SK-N-SH (cell line): ENCODE data around the gene DGKH. TPM values are rescaled to one million over a fixed set of nuclear protein-coding genes. Genes with fewer than 3 reads are reported as not detected.

Experiments used
- CTCF ChIA-PET: fragments of 300-600, 350-600 bp; formaldehyde crosslinking; extraction: SDS; loops from one replicate; lab custom pipeline; 2021; lab: Yijun Ruan, JAX
- POLR2A ChIA-PET: fragments of 350-600 bp; sonication (Branson Sonifier 250); formaldehyde crosslinking; extraction: SDS; loops from one replicate; lab custom pipeline; 2020; ENCODE audit warnings: antibody characterized with exemption, inconsistent platforms; lab: Yijun Ruan, JAX
- DNase-seq: peaks from one replicate; pipeline ENCODE4 v3.0.0; 2012
- H2AFZ ChIP-seq: fragments of 200-600 bp; sonication (generic); 2 replicates; pipeline ENCODE4 v1.8.1; 2016; ENCODE audit warnings: antibody characterized with exemption, mild to moderate bottlenecking, low read depth
- H3F3A ChIP-seq: fragments of 200-600 bp; sonication (generic); replicated peaks from 2 replicates; pipeline ENCODE3; 2016; ENCODE audit warnings: antibody characterized with exemption, mild to moderate bottlenecking; ENCODE audit not compliant: insufficient read depth
- H3K27ac ChIP-seq, 2 experiments: fragments of 200-500 bp in 1 of 2; fragments of 200-600 bp in 1 of 2; sonication (Bioruptor generic) in 1 of 2; sonication (generic), shearing (Covaris generic) in 1 of 2; 2 replicates each; pipeline versions ENCODE4 v1.5.1 to v1.6.1; 2014 to 2016; ENCODE audit warnings: low read depth in 2 of 2, inconsistent platforms in 1 of 2, low read length in 1 of 2, mild to moderate bottlenecking in 1 of 2, mixed read lengths in 1 of 2
- H3K27me3 ChIP-seq: fragments of 200-600 bp; sonication (generic), shearing (Covaris generic); 2 replicates; pipeline ENCODE4 v1.6.1; 2016; ENCODE audit warnings: mixed run types; ENCODE audit not compliant: insufficient read depth
- H3K36me3 ChIP-seq, 2 experiments: fragments of 200-500 bp in 1 of 2; fragments of 200-600 bp in 1 of 2; sonication (Bioruptor generic) in 1 of 2; sonication (generic) in 1 of 2; replicated peaks in 1 of 2; 2 replicates each; pipeline versions ENCODE3 to v1.5.1; 2014 to 2016; ENCODE audit warnings: low read length in 1 of 2, mild to moderate bottlenecking in 1 of 2; ENCODE audit not compliant: insufficient read depth in 2 of 2, control insufficient read depth in 1 of 2
- H3K4me1 ChIP-seq, 2 experiments: fragments of 200-500 bp in 1 of 2; fragments of 200-600 bp in 1 of 2; sonication (Bioruptor generic) in 1 of 2; sonication (generic), shearing (Covaris generic) in 1 of 2; 2 replicates each; pipeline versions ENCODE4 v1.5.1 to v1.6.1; 2014 to 2016; ENCODE audit warnings: low read depth in 1 of 2, low read length in 1 of 2, mixed run types in 1 of 2; ENCODE audit not compliant: insufficient read depth in 2 of 2, control insufficient read depth in 1 of 2
- H3K4me2 ChIP-seq: fragments of 200-600 bp; sonication (generic), shearing (Covaris generic); 2 replicates; pipeline ENCODE4 v1.6.1; 2017; ENCODE audit warnings: mixed run types
- H3K4me3 ChIP-seq, 2 experiments: fragments of 200-500 bp in 1 of 2; fragments of 200-600 bp in 1 of 2; sonication (Bioruptor generic) in 1 of 2; sonication (generic), shearing (Covaris generic) in 1 of 2; 2 replicates each; pipeline versions ENCODE4 v1.5.1 to v1.8.1; 2014 to 2016; ENCODE audit warnings: low read depth in 2 of 2, inconsistent platforms in 1 of 2, low read length in 1 of 2, mild to moderate bottlenecking in 1 of 2, mixed read lengths in 1 of 2, moderate library complexity in 1 of 2
- H3K79me2 ChIP-seq: fragments of 200-600 bp; sonication (generic); 2 replicates; pipeline ENCODE4 v1.8.1; 2017; ENCODE audit warnings: mild to moderate bottlenecking; ENCODE audit not compliant: insufficient read depth
- H3K9ac ChIP-seq: fragments of 200-600 bp; sonication (generic); 2 replicates; pipeline ENCODE4 v1.6.1; 2017; ENCODE audit warnings: mixed run types
- H3K9me2 ChIP-seq: fragments of 200-600 bp; sonication (generic); 2 replicates; pipeline ENCODE4 v1.6.1; 2017; ENCODE audit warnings: mixed run types
- H3K9me3 ChIP-seq: fragments of 200-600 bp; sonication (generic); 2 replicates; pipeline ENCODE4 v1.6.1; 2017; ENCODE audit warnings: mixed run types, mild to moderate bottlenecking, moderate library complexity
- H4K20me1 ChIP-seq: fragments of 200-600 bp; sonication (generic); 2 replicates; pipeline ENCODE4 v1.6.1; 2017; ENCODE audit warnings: mild to moderate bottlenecking, mixed run types; ENCODE audit not compliant: insufficient read depth
- CHD2 ChIP-seq: fragments of 150-350 bp; IDR thresholded peaks from 2 replicates; pipeline ENCODE4 v1.6.1; 2018; ENCODE audit warnings: low read length; ENCODE audit not compliant: partially characterized antibody
- EP300 ChIP-seq, 2 experiments: IDR thresholded peaks; 2 replicates each; pipeline versions ENCODE4 v1.4.0 to v1.6.1; 2012; ENCODE audit warnings: borderline replicate concordance in 1 of 2, low read depth in 1 of 2, low read length in 1 of 2
- EZH2phosphoT487 ChIP-seq: fragments of 200-600 bp; sonication (generic); IDR thresholded peaks from 2 replicates; pipeline ENCODE4 v1.6.1; 2017; ENCODE audit warnings: low read depth, mixed run types, mild to moderate bottlenecking, antibody characterized with exemption, moderate library complexity, borderline replicate concordance
- FOSL2 ChIP-seq: IDR thresholded peaks from 2 replicates; pipeline ENCODE4 v1.4.0; 2012; ENCODE audit warnings: low read depth, mild to moderate bottlenecking, moderate library complexity, borderline replicate concordance
- FOXJ3 ChIP-seq: sonication (generic); formaldehyde crosslinking; IDR thresholded peaks from 2 replicates; pipeline ENCODE4 v1.5.1; 2020; ENCODE audit warnings: mild to moderate bottlenecking, missing genetic modification reagents
- FOXM1 ChIP-seq: IDR thresholded peaks from 2 replicates; pipeline ENCODE4 v1.4.0; 2012; ENCODE audit warnings: low read depth, mild to moderate bottlenecking
- GATA2 ChIP-seq: sonication (generic); formaldehyde crosslinking; IDR thresholded peaks from 2 replicates; pipeline ENCODE4 v1.5.0; 2020; ENCODE audit warnings: mild to moderate bottlenecking, missing genetic modification reagents
- MEF2A ChIP-seq: IDR thresholded peaks from 2 replicates; pipeline ENCODE4 v1.4.0; 2012; ENCODE audit warnings: low read depth, borderline replicate concordance
- MXI1 ChIP-seq: IDR thresholded peaks from 2 replicates; pipeline ENCODE4 v1.6.1; 2012; ENCODE audit warnings: mild to moderate bottlenecking, low read depth, low read length, improper control_type of control experiment
- NFIC ChIP-seq: IDR thresholded peaks from 2 replicates; pipeline ENCODE4 v1.4.0; 2012; ENCODE audit warnings: borderline replicate concordance
- NRF1 ChIP-seq: IDR thresholded peaks from 2 replicates; pipeline ENCODE4 v1.6.1; 2012; ENCODE audit warnings: low read depth, mild to moderate bottlenecking, low read length
- POLR2AphosphoS5 ChIP-seq: IDR thresholded peaks from 2 replicates; pipeline ENCODE4 v1.6.1; 2012; ENCODE audit warnings: low read depth, low read length
- RAD21 ChIP-seq: IDR thresholded peaks from 2 replicates; pipeline ENCODE4 v1.6.1; 2012; ENCODE audit warnings: mild to moderate bottlenecking, low read length
- RXRA ChIP-seq: IDR thresholded peaks from 2 replicates; pipeline ENCODE4 v1.4.0; 2012; ENCODE audit warnings: low read depth, mild to moderate bottlenecking, borderline replicate concordance
- SIN3A ChIP-seq: IDR thresholded peaks from 2 replicates; pipeline ENCODE4 v1.6.1; 2012; ENCODE audit warnings: low read depth, mild to moderate bottlenecking, low read length, moderate library complexity, borderline replicate concordance
- SMC3 ChIP-seq: IDR thresholded peaks from 2 replicates; pipeline ENCODE4 v1.6.1; 2012; ENCODE audit warnings: low read depth, low read length, improper control_type of control experiment
- TAF1 ChIP-seq: IDR thresholded peaks from 2 replicates; pipeline ENCODE4 v1.6.1; 2012; ENCODE audit warnings: low read depth, mild to moderate bottlenecking, low read length, moderate library complexity, borderline replicate concordance
- TEAD4 ChIP-seq: IDR thresholded peaks from 2 replicates; pipeline ENCODE4 v1.4.0; 2012; ENCODE audit warnings: mild to moderate bottlenecking, borderline replicate concordance; ENCODE audit not compliant: insufficient read depth
- YY1 ChIP-seq: IDR thresholded peaks from 2 replicates; pipeline ENCODE4 v1.4.0; 2012; ENCODE audit warnings: low read depth, mild to moderate bottlenecking
- WGBS: methylation state at CpG from one replicate; pipeline ENCODE4 v1.1.6; 2017; ENCODE audit warnings: low lambda C conversion rate; 5-methylcytosine and 5-hydroxymethylcytosine counted together
- polyA plus RNA-seq, 3 experiments: library from polyadenylated mRNA; depleted of rRNA; stranded (reverse); fragments of >200 nt; gene quantifications; 2 replicates each; pipeline ENCODE4 v1.2.3, GENCODE V29; 2012
- TF ChIP-seq, protein P1 (sequence below): IDR thresholded peaks from 2 replicates; pipeline ENCODE4 v1.4.0; 2012; ENCODE audit warnings: low read depth
- TF ChIP-seq, protein P2 (sequence below): fragments of 150-350 bp; IDR thresholded peaks from 2 replicates; pipeline ENCODE4 v1.6.1; 2016; ENCODE audit warnings: mild to moderate bottlenecking, low read depth, low read length
- TF ChIP-seq, protein P3 (sequence below): fragments of 150-350 bp; IDR thresholded peaks from 2 replicates; pipeline ENCODE4 v1.6.1; 2017; ENCODE audit warnings: antibody characterized with exemption, low read length, low read depth, borderline replicate concordance
- TF ChIP-seq, protein P4 (sequence below): IDR thresholded peaks from 2 replicates; pipeline ENCODE4; 2012

DGKH gene
- polyA plus RNA-seq, 1 of the 3 experiments (the other 2 are of a cell fraction) = 2.5 TPM

DNA sequence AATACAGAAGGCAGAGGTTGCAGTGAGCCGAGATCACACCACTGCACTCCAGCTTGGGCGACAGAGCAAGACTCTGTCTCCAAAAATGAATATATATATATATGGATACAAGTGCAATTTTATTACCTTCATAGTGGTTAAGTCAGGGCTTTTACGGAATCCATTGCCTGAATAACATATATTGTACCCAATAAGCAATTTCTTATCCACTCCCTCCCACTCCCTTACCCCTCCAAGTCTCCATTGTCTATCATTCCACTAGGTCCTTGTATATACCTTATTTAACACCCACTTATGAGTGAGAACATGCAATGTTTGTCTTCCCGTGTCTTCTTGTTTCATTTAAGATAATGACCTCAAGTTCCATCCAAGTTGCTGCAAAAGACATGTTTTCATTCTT is 175.2 kb downstream of the DGKH start:
- Histone ChIP-seq H4K20me1 (no peaks in the 10 kb centered on the region), H3K9ac (no peak overlapping the region), H3F3A (no peaks in the 10 kb centered on the region), H3K9me3 (no peaks in the 10 kb centered on the region), H3K27me3 (no peaks in the 10 kb centered on the region), H3K4me2 (no peak overlapping the region)
- no peak for DNase-seq
- TF ChIP-seq MEF2A (no peak), YY1 (no peak), RXRA (no peak), NRF1 (no peak), GATA2 (CRISPR knock-in tag) (no peak), TAF1 (no peak), FOXJ3 (CRISPR knock-in tag) (no peak), TEAD4 (no peak), FOSL2 (no peak), FOXM1 (no peak), EP300 (IDR thresholded peaks at IDR 0.05; ENCODE audit: borderline replicate concordance in 1 of 2, low read depth in 1 of 2, low read length in 1 of 2) (no peak), RAD21 (no peak), EZH2phosphoT487 (no peak), SIN3A (no peak), SMC3 (no peak)
- TF ChIP-seq, protein P1, sequence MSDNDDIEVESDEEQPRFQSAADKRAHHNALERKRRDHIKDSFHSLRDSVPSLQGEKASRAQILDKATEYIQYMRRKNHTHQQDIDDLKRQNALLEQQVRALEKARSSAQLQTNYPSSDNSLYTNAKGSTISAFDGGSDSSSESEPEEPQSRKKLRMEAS = no peak
- TF ChIP-seq, all 33 proteins: peak for 0
- no peak overlapping the region for H3K27ac ChIP-seq
- CTCF ChIA-PET = interaction anchor here (1.0 kb wide), 1 partner anchor 12 kb away, joined by 3 read pairs; no protein-coding TSS in a partner anchor
- H2AFZ ChIP-seq = no peak overlapping the region
- no peak overlapping the region for H3K4me3 ChIP-seq
- POLR2A ChIA-PET = no interaction called here
- H3K79me2 ChIP-seq = no peaks in the 10 kb centered on the region
- no peaks in the 10 kb centered on the region for H3K9me2 ChIP-seq
- H3K4me1 ChIP-seq = no peaks in the 10 kb centered on the region
- WGBS = 97% methylated on average over 4 of the region's 4 CpGs
- H3K36me3 ChIP-seq = peaks cover 32 to 43% of the 10 kb centered on the region in 2 experiments

DNA sequence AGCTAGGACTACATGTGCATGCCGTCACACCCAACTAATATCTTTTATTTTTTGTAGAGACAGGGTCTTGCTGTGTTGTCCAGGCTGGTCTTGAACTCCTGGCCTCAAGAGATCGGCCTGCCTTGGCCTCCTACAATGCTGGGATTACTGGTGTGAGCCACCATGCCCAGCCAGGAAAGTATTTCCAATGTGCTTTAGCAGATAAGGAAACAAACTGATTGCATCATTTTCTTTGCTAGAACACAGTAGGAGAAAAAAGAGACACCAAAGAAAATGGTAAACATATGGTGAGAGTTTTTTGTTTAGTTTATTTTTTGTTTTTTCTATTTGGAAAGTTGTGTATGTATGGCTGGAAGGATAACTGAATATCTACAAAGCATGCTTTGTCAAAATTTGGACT is 176.6 kb downstream of the DGKH start:
- ChIA-PET POLR2A (no interaction called here), CTCF (interaction anchor here (1.1 kb wide), 1 partner anchor 9 kb away, joined by 4 read pairs; no protein-coding TSS in a partner anchor)
- H3F3A ChIP-seq = no peaks in the 10 kb centered on the region
- H3K27me3 ChIP-seq = no peaks in the 10 kb centered on the region
- DNase-seq = no peak
- no peak overlapping the region for H3K9ac ChIP-seq
- H3K27ac ChIP-seq = no peak overlapping the region
- H3K4me1 ChIP-seq = no peaks in the 10 kb centered on the region; a peak in 1 of 4 replicates
- H3K4me2 ChIP-seq = no peak overlapping the region
- no peak overlapping the region for H3K4me3 ChIP-seq
- no peaks in the 10 kb centered on the region for H3K9me2 ChIP-seq
- peaks cover 26 to 39% of the 10 kb centered on the region in 2 experiments for H3K36me3 ChIP-seq
- H4K20me1 ChIP-seq = no peaks in the 10 kb centered on the region
- no peaks in the 10 kb centered on the region for H3K79me2 ChIP-seq
- no peak overlapping the region for H2AFZ ChIP-seq
- no peaks in the 10 kb centered on the region for H3K9me3 ChIP-seq
- 95% methylated on average over 2 of the region's 2 CpGs for WGBS
- TF ChIP-seq, protein P2, sequence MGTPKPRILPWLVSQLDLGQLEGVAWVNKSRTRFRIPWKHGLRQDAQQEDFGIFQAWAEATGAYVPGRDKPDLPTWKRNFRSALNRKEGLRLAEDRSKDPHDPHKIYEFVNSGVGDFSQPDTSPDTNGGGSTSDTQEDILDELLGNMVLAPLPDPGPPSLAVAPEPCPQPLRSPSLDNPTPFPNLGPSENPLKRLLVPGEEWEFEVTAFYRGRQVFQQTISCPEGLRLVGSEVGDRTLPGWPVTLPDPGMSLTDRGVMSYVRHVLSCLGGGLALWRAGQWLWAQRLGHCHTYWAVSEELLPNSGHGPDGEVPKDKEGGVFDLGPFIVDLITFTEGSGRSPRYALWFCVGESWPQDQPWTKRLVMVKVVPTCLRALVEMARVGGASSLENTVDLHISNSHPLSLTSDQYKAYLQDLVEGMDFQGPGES = no peak
- no peak for TF ChIP-seq POLR2AphosphoS5
- TF ChIP-seq, protein P3, sequence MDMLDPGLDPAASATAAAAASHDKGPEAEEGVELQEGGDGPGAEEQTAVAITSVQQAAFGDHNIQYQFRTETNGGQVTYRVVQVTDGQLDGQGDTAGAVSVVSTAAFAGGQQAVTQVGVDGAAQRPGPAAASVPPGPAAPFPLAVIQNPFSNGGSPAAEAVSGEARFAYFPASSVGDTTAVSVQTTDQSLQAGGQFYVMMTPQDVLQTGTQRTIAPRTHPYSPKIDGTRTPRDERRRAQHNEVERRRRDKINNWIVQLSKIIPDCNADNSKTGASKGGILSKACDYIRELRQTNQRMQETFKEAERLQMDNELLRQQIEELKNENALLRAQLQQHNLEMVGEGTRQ = no peak
- no peak for TF ChIP-seq MXI1
- TF ChIP-seq, protein P1 = no peak
- TF ChIP-seq, protein P4, sequence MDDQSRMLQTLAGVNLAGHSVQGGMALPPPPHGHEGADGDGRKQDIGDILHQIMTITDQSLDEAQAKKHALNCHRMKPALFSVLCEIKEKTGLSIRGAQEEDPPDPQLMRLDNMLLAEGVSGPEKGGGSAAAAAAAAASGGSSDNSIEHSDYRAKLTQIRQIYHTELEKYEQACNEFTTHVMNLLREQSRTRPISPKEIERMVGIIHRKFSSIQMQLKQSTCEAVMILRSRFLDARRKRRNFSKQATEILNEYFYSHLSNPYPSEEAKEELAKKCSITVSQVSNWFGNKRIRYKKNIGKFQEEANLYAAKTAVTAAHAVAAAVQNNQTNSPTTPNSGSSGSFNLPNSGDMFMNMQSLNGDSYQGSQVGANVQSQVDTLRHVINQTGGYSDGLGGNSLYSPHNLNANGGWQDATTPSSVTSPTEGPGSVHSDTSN = no peak
- no peak for TF ChIP-seq SMC3
- TF ChIP-seq RXRA = no peak
- no peak for TF ChIP-seq FOXM1
- no peak for TF ChIP-seq CHD2
- no peak for TF ChIP-seq NFIC
- no peak for TF ChIP-seq NRF1
